Upper lobe of left lung (tissue), 4 donors: ENCODE measurements around the gene GNL1.

Experiments
- POLR2A ChIP-seq, 4 donors: fragments of 450-650 bp; IDR thresholded peaks; one replicate each; pipeline ENCODE4 v1.5.1; 2016 to 2017; ENCODE audit warnings: antibody characterized with exemption in 4 of 4, mild to moderate bottlenecking in 2 of 4
- TF ChIP-seq, protein P1 (sequence below), 6 experiments: fragments of 450-650 bp in 4 of 6; fragments of 200-600 bp in 2 of 6; sonication (generic) in 2 of 6; IDR thresholded peaks; one replicate each; pipeline ENCODE4 v1.5.1; 2016 to 2019; ENCODE audit warnings: antibody characterized with exemption in 6 of 6

DNA sequence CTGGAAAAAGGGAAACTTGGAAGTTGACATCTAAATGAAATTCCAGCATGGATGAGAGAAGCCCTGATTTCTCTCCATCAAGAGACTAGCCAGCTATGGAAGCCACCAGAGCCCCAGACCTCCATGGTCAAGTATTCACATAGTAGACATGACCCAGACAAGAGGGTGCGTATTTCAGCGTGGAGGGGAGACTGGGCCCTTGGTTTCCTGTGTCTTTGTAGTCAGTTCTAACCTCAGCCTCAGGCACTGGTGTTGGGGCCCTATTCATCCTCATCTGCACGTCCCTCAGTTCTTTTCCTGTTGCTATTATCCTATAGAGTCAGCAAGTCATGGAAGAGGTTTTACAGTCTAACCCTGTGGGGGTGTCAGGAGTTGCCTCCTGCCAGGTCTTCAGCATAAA is 12.5 kb downstream of the GNL1 start:
- TF ChIP-seq, protein P1, sequence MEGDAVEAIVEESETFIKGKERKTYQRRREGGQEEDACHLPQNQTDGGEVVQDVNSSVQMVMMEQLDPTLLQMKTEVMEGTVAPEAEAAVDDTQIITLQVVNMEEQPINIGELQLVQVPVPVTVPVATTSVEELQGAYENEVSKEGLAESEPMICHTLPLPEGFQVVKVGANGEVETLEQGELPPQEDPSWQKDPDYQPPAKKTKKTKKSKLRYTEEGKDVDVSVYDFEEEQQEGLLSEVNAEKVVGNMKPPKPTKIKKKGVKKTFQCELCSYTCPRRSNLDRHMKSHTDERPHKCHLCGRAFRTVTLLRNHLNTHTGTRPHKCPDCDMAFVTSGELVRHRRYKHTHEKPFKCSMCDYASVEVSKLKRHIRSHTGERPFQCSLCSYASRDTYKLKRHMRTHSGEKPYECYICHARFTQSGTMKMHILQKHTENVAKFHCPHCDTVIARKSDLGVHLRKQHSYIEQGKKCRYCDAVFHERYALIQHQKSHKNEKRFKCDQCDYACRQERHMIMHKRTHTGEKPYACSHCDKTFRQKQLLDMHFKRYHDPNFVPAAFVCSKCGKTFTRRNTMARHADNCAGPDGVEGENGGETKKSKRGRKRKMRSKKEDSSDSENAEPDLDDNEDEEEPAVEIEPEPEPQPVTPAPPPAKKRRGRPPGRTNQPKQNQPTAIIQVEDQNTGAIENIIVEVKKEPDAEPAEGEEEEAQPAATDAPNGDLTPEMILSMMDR (IDR thresholded peaks at IDR 0.05) = no peak
- no peak for TF ChIP-seq POLR2A (IDR thresholded peaks at IDR 0.05)
